H9 (cell line): Measurements from ENCODE around the gene GAS6. TPM values are rescaled to one million over a fixed set of nuclear protein-coding genes. Genes with fewer than 3 reads are reported as not detected.

Experiments used
- DNase-seq: peaks from one replicate; pipeline ENCODE4 v3.0.0-alpha.2; 2017
- H2AFZ ChIP-seq: one replicate; pipeline ENCODE4 v1.6.1; 2013; ENCODE audit warnings: mild to moderate bottlenecking, low read length, control low read depth, moderate library complexity
- H2AK5ac ChIP-seq: 2 replicates; pipeline ENCODE4 v1.6.1; 2013; ENCODE audit warnings: low read length, control low read depth, mixed read lengths; ENCODE audit not compliant: insufficient read length
- H2BK120ac ChIP-seq: one replicate; pipeline ENCODE4 v1.6.1; 2013; ENCODE audit warnings: low read depth, mild to moderate bottlenecking, low read length, control low read depth, inconsistent platforms; ENCODE audit not compliant: poor library complexity, severe bottlenecking
- H2BK12ac ChIP-seq: 2 replicates; pipeline ENCODE4 v1.6.1; 2013; ENCODE audit warnings: low read length, control low read depth, mixed read lengths, low read depth; ENCODE audit not compliant: insufficient read length
- H2BK15ac ChIP-seq: 2 replicates; pipeline ENCODE4 v1.6.1; 2013; ENCODE audit warnings: low read depth, low read length, control low read depth
- H2BK20ac ChIP-seq: one replicate; pipeline ENCODE4 v1.6.1; 2013; ENCODE audit warnings: low read depth, mild to moderate bottlenecking, low read length, control low read depth, inconsistent platforms; ENCODE audit not compliant: poor library complexity, severe bottlenecking
- H2BK5ac ChIP-seq: 2 replicates; pipeline ENCODE4 v1.6.1; 2013; ENCODE audit warnings: low read length, control low read depth, mixed read lengths; ENCODE audit not compliant: insufficient read length
- H3K14ac ChIP-seq: 2 replicates; pipeline ENCODE4 v1.6.1; 2013; ENCODE audit warnings: low read length, control low read depth; ENCODE audit not compliant: insufficient read depth
- H3K18ac ChIP-seq: 2 replicates; pipeline ENCODE4 v1.6.1; 2013; ENCODE audit warnings: low read depth, mild to moderate bottlenecking, mixed read lengths, low read length, control low read depth; ENCODE audit not compliant: insufficient read length
- H3K23ac ChIP-seq: 2 replicates; pipeline ENCODE4 v1.6.1; 2013; ENCODE audit warnings: low read length, control low read depth, mixed read lengths, low read depth; ENCODE audit not compliant: insufficient read length
- H3K23me2 ChIP-seq: 2 replicates; pipeline ENCODE4 v1.6.1; 2013; ENCODE audit warnings: low read depth, mild to moderate bottlenecking, mixed read lengths, low read length, control low read depth; ENCODE audit not compliant: insufficient read length, poor library complexity, severe bottlenecking
- H3K27ac ChIP-seq: 2 replicates; pipeline ENCODE4 v1.5.1; 2013; ENCODE audit warnings: low read length, control low read depth, mixed read lengths, low read depth; ENCODE audit not compliant: insufficient read length
- H3K27me3 ChIP-seq: 2 replicates; pipeline ENCODE4 v1.6.1; 2013; ENCODE audit warnings: low read length, control low read depth, inconsistent platforms; ENCODE audit not compliant: insufficient read depth
- H3K4ac ChIP-seq: 2 replicates; pipeline ENCODE4 v1.6.1; 2013; ENCODE audit warnings: low read depth, mild to moderate bottlenecking, control low read depth, inconsistent platforms, low read length, moderate library complexity
- H3K4me1 ChIP-seq: 2 replicates; pipeline ENCODE4 v1.6.1; 2013; ENCODE audit warnings: low read length, control low read depth, inconsistent platforms; ENCODE audit not compliant: insufficient read depth
- H3K4me2 ChIP-seq: 2 replicates; pipeline ENCODE4 v1.6.1; 2013; ENCODE audit warnings: low read length, control low read depth, mixed read lengths; ENCODE audit not compliant: insufficient read length, insufficient read depth
- H3K56ac ChIP-seq: 2 replicates; pipeline ENCODE4 v1.6.1; 2013; ENCODE audit warnings: low read depth, mild to moderate bottlenecking, mixed read lengths, low read length, control low read depth; ENCODE audit not compliant: insufficient read length
- H3K79me1 ChIP-seq: 2 replicates; pipeline ENCODE4 v1.6.1; 2013; ENCODE audit warnings: low read depth, mild to moderate bottlenecking, moderate library complexity, low read length, control low read depth, inconsistent platforms; ENCODE audit not compliant: insufficient read depth, poor library complexity, severe bottlenecking
- H3K79me2 ChIP-seq: 2 replicates; pipeline ENCODE4 v1.6.1; 2013; ENCODE audit warnings: low read length, control low read depth, inconsistent platforms; ENCODE audit not compliant: insufficient read depth
- H3K9ac ChIP-seq: 2 replicates; pipeline ENCODE4 v1.6.1; 2013; ENCODE audit warnings: low read length, control low read depth, mixed read lengths; ENCODE audit not compliant: insufficient read length; ENCODE audit errors: extremely low read depth
- H3K9me3 ChIP-seq: one replicate; pipeline ENCODE4 v1.6.1; 2013; ENCODE audit warnings: low read depth, low read length, inconsistent platforms; ENCODE audit not compliant: control insufficient read depth
- H3T11ph ChIP-seq: one replicate; pipeline ENCODE4 v1.6.1; 2013; ENCODE audit warnings: mild to moderate bottlenecking, low read length, control low read depth, inconsistent platforms
- H4K20me1 ChIP-seq: one replicate; pipeline ENCODE4 v1.6.1; 2013; ENCODE audit not compliant: control insufficient read depth, insufficient read length, insufficient read depth
- H4K5ac ChIP-seq: 2 replicates; pipeline ENCODE4 v1.6.1; 2013; ENCODE audit warnings: low read depth, mild to moderate bottlenecking, mixed read lengths, low read length, control low read depth; ENCODE audit not compliant: insufficient read length
- H4K8ac ChIP-seq: replicated peaks from 2 replicates; pipeline ENCODE4 v1.6.1; 2013; ENCODE audit warnings: low read length, control low read depth, mixed read lengths, low read depth; ENCODE audit not compliant: insufficient read length
- H4K91ac ChIP-seq: 2 replicates; pipeline ENCODE4 v1.6.1; 2013; ENCODE audit warnings: low read depth, mild to moderate bottlenecking, moderate library complexity, mixed read lengths, low read length, control low read depth; ENCODE audit not compliant: insufficient read length
- H3K27ac Mint-ChIP-seq, 3 experiments: 2 replicates in 2 of 3; 3 replicates in 1 of 3; pipeline ENCODE4 v1.8.0; 2020 to 2021; ENCODE audit warnings: mixed read lengths in 3 of 3, mild to moderate bottlenecking in 1 of 3, moderate library complexity in 1 of 3
- H3K27me3 Mint-ChIP-seq: 2 replicates; pipeline ENCODE4 v1.8.0; 2021; ENCODE audit warnings: low read depth, mild to moderate bottlenecking, moderate library complexity, mixed read lengths
- H3K36me3 Mint-ChIP-seq, 3 experiments: 2 replicates in 2 of 3; 3 replicates in 1 of 3; pipeline ENCODE4 v1.8.0; 2020 to 2021; ENCODE audit warnings: low read depth in 3 of 3, mixed read lengths in 3 of 3; ENCODE audit not compliant: insufficient read depth in 1 of 3
- H3K4me1 Mint-ChIP-seq, 2 experiments: 2 replicates each; pipeline ENCODE4 v1.8.0; 2020; ENCODE audit warnings: mixed read lengths in 2 of 2
- H3K4me3 Mint-ChIP-seq, 2 experiments: 2 replicates in 1 of 2; 3 replicates in 1 of 2; pipeline ENCODE4 v1.8.0; 2020 to 2021; ENCODE audit warnings: mild to moderate bottlenecking in 2 of 2, mixed read lengths in 2 of 2, moderate library complexity in 1 of 2
- H3K9me3 Mint-ChIP-seq, 2 experiments: 2 replicates in 1 of 2; 3 replicates in 1 of 2; pipeline ENCODE4 v1.8.0; 2020; ENCODE audit warnings: mild to moderate bottlenecking in 2 of 2, mixed read lengths in 2 of 2, moderate library complexity in 1 of 2
- WGBS: extraction: QIAGEN DNeasy Blood & Tissue Kit; methylation state at CpG from one replicate; pipeline ENCODE4 v1.1.7; 2013; ENCODE audit warnings: missing lambda C conversion rate, low lambda C conversion rate, mixed read lengths; ENCODE audit not compliant: insufficient read length; ENCODE audit errors: extremely low coverage; 5-methylcytosine and 5-hydroxymethylcytosine counted together
- total RNA-seq: library from RNA; stranded (reverse); gene quantifications from 2 replicates; pipeline ENCODE4 v1.2.1, GENCODE V29; 2021
- TF ChIP-seq, protein P1 (sequence below): fragments of 200-600 bp; sonication (generic); conservative IDR thresholded peaks from 3 replicates; pipeline ENCODE4 v1.8.0; 2021; ENCODE audit warnings: antibody characterized with exemption, mild to moderate bottlenecking

Gene GAS6
- total RNA-seq, 1 experiment from 2014 or later = 20.5 TPM

DNA sequence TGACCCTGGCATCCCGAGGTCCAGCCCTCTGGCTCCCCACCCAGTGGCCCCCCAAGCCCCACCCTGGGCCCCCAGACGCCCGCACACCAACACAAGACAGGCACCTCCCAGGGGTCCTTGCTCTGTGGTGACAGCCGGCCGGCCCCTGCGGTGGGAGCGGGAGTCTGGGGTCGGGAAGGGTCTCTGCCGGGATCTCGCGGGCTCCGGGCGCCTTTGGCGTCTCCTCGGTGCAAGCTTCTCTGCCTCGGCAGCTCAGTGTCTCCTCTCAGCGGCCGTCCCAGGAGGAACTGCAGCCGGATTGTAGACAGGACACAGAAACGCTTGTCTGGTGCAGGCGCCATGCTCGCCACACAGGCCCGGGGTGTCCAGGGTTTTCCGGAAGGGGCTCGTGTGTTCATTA lies 61.1 kb downstream of the GAS6 start:
- Mint-ChIP-seq H3K27me3 (no peaks in the 10 kb centered on the region), H3K4me3 (no peak overlapping the region), H3K36me3 (peaks cover 0 to under 1% (median 0%) of the 10 kb centered on the region in 3 experiments; a peak in 2 of 7 replicates), H3K4me1 (peaks cover 3 to 6% of the 10 kb centered on the region in 2 experiments; a peak in 2 of 4 replicates), H3K9me3 (peaks cover 2% of the 10 kb centered on the region in 2 experiments; a peak in 4 of 5 replicates), H3K27ac (no peak overlapping the region)
- no peak overlapping the region for H3K9ac ChIP-seq
- DNase-seq = no peak
- no peaks in the 10 kb centered on the region for H3K27me3 ChIP-seq
- H2AFZ ChIP-seq = no peak overlapping the region
- no peak overlapping the region for H4K91ac ChIP-seq
- H3K23ac ChIP-seq = no peak overlapping the region
- H3K79me2 ChIP-seq = no peaks in the 10 kb centered on the region
- no peak overlapping the region for H2BK15ac ChIP-seq
- no peak overlapping the region for H2AK5ac ChIP-seq
- no peak overlapping the region for H3T11ph ChIP-seq
- TF ChIP-seq, protein P1, sequence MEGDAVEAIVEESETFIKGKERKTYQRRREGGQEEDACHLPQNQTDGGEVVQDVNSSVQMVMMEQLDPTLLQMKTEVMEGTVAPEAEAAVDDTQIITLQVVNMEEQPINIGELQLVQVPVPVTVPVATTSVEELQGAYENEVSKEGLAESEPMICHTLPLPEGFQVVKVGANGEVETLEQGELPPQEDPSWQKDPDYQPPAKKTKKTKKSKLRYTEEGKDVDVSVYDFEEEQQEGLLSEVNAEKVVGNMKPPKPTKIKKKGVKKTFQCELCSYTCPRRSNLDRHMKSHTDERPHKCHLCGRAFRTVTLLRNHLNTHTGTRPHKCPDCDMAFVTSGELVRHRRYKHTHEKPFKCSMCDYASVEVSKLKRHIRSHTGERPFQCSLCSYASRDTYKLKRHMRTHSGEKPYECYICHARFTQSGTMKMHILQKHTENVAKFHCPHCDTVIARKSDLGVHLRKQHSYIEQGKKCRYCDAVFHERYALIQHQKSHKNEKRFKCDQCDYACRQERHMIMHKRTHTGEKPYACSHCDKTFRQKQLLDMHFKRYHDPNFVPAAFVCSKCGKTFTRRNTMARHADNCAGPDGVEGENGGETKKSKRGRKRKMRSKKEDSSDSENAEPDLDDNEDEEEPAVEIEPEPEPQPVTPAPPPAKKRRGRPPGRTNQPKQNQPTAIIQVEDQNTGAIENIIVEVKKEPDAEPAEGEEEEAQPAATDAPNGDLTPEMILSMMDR = no peak
- no peaks in the 10 kb centered on the region for H3K4me1 ChIP-seq
- no peak overlapping the region for H3K4me2 ChIP-seq
- no peaks in the 10 kb centered on the region for H3K79me1 ChIP-seq
- no peak overlapping the region for H3K4ac ChIP-seq
- no peak overlapping the region for H2BK5ac ChIP-seq
- H2BK120ac ChIP-seq = no peak overlapping the region
- no peaks in the 10 kb centered on the region for H3K23me2 ChIP-seq
- H4K5ac ChIP-seq = no peak overlapping the region
- no peak overlapping the region for H3K56ac ChIP-seq
- no peak overlapping the region for H2BK12ac ChIP-seq
- no peaks in the 10 kb centered on the region for H4K20me1 ChIP-seq
- H3K9me3 ChIP-seq = no peaks in the 10 kb centered on the region
- no peak overlapping the region for H3K14ac ChIP-seq
- no peak overlapping the region for H2BK20ac ChIP-seq
- WGBS = no CpG with 5 or more reads among the region's 25 CpGs
- no peak overlapping the region for H4K8ac ChIP-seq
- H3K27ac ChIP-seq = no peak overlapping the region
- H3K18ac ChIP-seq = no peak overlapping the region
